Measurements from ENCODE around the gene STUB1. TPM values are rescaled to one million over a fixed set of nuclear protein-coding genes. Genes with fewer than 3 reads are reported as not detected.
A peak's percentile ranks its signal among the peaks of the same experiment; 100 is the strongest.

Gene STUB1
- polyA plus RNA-seq, 1 experiment: 88.8 TPM

GRCh38 chr16:684071-684794, 4.0 kb downstream of the STUB1 start, which contains the start of gene JMJD8:
JMJD8 (minus strand) TSS chr16:684334; CDS start chr16:684319, 15 bp downstream.
- H3K9me3 ChIP-seq (ENCODE audit: control insufficient read depth, insufficient read depth, low read length): peaks cover 16% of the 10 kb centered on the region; the same call in 1 of the 2 replicates
- H3K4me3 ChIP-seq (ENCODE audit: low read depth, low read length): peak within 1 kb of the TSS; percentile 70
- H3K27ac ChIP-seq (ENCODE audit: low read depth, low read length): peak within 1 kb of the TSS; percentile 52
- no peaks in the 10 kb centered on the region for H3K27me3 ChIP-seq (ENCODE audit: control insufficient read depth, insufficient read depth, low read length)
- POLR2A ChIA-PET: interaction anchor here (0.6 to 1.2 kb wide), 3 partner anchors 15 to 112 kb away, joined by 3 read pairs; no protein-coding TSS in a partner anchor
- CTCF ChIA-PET: interaction anchor here (0.6 kb wide), 1 partner anchor 833 kb away, joined by 6 read pairs; no protein-coding TSS in a partner anchor
- peak; percentile 75 for DNase-seq (ENCODE audit: low read depth, low spot score)
- TF ChIP-seq CTCF (IDR thresholded peaks at IDR 0.05; ENCODE audit: low read depth, low read length): no peak

- no peak for TF ChIP-seq CTCF (IDR thresholded peaks at IDR 0.05; ENCODE audit: low read depth, low read length)
- peaks cover 16% of the 10 kb centered on the region; the same call in 1 of the 2 replicates for H3K9me3 ChIP-seq (ENCODE audit: control insufficient read depth, insufficient read depth, low read length)
- no peak overlapping the region for H3K4me3 ChIP-seq (ENCODE audit: low read depth, low read length)
- H3K27me3 ChIP-seq (ENCODE audit: control insufficient read depth, insufficient read depth, low read length): no peaks in the 10 kb centered on the region
- H3K27ac ChIP-seq (ENCODE audit: low read depth, low read length): no peak overlapping the region
- ChIA-PET POLR2A (interaction anchor here (0.6 to 1.2 kb wide), 3 partner anchors 16 to 113 kb away, joined by 3 read pairs; no protein-coding TSS in a partner anchor), CTCF (interaction anchor here (0.6 to 1.4 kb wide), 2 partner anchors 27 to 303 kb away, joined by 3 to 4 read pairs; no protein-coding TSS in a partner anchor)
- no peak for DNase-seq (ENCODE audit: low read depth, low spot score)
Measured at GRCh38 chr16:684961-685696, 4.9 kb downstream of the STUB1 start.

- Histone ChIP-seq H3K4me3 (ENCODE audit: low read depth, low read length) (no peak overlapping the region), H3K9me3 (ENCODE audit: control insufficient read depth, insufficient read depth, low read length) (peaks cover 13% of the 10 kb centered on the region; the same call in 1 of the 2 replicates), H3K27ac (ENCODE audit: low read depth, low read length) (no peak overlapping the region), H3K27me3 (ENCODE audit: control insufficient read depth, insufficient read depth, low read length) (no peaks in the 10 kb centered on the region)
- CTCF ChIA-PET: interaction anchor here (0.7 to 1.4 kb wide), 2 partner anchors 26 to 179 kb away, joined by 3 to 4 read pairs; no protein-coding TSS in a partner anchor
- POLR2A ChIA-PET: no interaction called here
- DNase-seq (ENCODE audit: low read depth, low spot score): no peak
- TF ChIP-seq CTCF (IDR thresholded peaks at IDR 0.05; ENCODE audit: low read depth, low read length): peak; percentile 36
Measured at GRCh38 chr16:685967-686366, 5.8 kb downstream of the STUB1 start.

GRCh38 chr16:686459-687260, 6.5 kb downstream of the STUB1 start:
- DNase-seq (ENCODE audit: low read depth, low spot score): no peak
- Histone ChIP-seq H3K9me3 (ENCODE audit: control insufficient read depth, insufficient read depth, low read length) (peaks cover 9% of the 10 kb centered on the region; the same call in 1 of the 2 replicates), H3K4me3 (ENCODE audit: low read depth, low read length) (no peak overlapping the region), H3K27me3 (ENCODE audit: control insufficient read depth, insufficient read depth, low read length) (no peaks in the 10 kb centered on the region), H3K27ac (ENCODE audit: low read depth, low read length) (no peak overlapping the region)
- CTCF ChIA-PET: interaction anchor here (1.4 kb wide), 1 partner anchor 26 kb away, joined by 3 read pairs; no protein-coding TSS in a partner anchor
- TF ChIP-seq CTCF (IDR thresholded peaks at IDR 0.05; ENCODE audit: low read depth, low read length): no peak
- POLR2A ChIA-PET: no interaction called here

All from AG04450 (cell line).